HK-2 (cell line): Measurements from ENCODE around the gene SLC16A1.
"Not testable (repeated sequence)": the region's sequence is repeated elsewhere in the genome, so short reads cannot be mapped to it uniquely, and the experiment has no call there.

Source experiments
- DNase-seq: peaks from one replicate; pipeline ENCODE4 v3.0.0-alpha.2; 2018; ENCODE audit not compliant: unreplicated experiment

The SLC16A1 gene

DNA sequence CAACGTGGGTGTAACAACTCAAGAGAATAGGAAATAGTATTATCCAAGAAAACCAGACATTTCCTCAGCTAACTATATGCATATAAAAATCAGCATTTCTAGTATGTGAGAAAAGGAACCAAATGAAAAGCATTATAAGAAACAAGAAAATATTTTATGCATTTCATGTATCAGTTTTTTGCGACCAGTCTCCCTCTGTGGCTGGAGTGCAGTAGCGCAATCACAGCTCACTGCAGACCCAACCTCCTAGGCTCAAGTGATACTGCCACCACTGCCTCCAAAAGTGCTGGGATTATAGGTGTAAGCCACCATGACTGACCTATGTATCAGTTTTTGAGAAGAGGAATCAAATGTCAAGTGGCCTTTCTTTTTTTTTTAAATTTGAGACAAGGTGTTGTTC is 31.0 kb downstream of the SLC16A1 start:
- no peak for DNase-seq

DNA sequence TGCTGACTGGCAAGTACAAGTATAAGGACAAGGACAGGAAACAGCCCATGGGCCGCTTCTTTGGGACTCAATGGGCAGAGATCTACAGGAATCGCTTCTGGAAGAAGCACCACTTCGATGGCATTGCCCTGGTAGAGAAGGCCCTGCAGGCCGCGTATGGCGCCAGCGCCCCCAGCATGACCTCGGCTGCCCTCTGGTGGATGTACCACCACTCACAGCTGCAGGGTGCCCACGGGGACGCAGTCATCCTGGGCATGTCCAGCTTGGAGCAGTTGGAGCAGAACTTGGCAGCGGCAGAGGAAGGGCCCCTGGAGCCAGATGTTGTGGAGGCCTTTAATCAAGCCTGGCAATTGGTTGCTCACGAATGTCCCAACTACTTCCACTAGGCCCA is 32.0 kb downstream of the SLC16A1 start:
- no peak for DNase-seq

DNA sequence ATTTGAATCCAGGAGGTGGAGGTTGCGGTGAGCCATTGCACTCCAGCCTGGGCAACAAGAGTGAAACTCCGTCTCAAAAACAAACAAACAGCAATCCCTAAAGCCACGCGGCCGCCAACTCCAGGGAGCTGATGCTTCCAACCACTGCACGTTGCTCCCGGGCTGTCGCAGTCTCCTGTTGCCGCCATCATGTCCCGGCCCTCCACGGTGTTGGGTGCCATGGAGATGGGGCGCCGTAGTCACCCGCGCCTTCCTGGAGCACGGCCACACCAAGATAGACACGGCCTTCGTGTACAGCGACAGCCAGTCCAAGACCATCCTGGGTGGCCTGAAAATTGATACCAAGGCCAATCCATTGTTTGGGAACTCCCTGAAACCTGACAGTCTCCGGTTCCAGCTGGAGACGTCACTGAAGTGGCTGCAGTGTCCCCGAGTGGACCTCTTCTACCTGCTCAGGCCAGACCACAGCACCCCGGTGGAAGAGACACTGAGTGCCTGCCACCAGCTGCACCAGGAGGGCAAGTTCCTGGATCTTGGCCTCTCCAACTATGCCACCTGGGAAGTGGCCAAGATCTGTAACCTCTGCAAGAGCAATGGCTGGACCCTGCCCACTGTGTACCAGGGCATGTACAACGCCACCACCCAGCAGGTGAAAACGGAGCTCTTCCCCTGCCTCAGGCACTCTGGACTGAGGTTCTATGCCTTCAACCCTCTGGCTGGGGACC is 32.6 kb downstream of the SLC16A1 start:
- no peak for DNase-seq

DNA sequence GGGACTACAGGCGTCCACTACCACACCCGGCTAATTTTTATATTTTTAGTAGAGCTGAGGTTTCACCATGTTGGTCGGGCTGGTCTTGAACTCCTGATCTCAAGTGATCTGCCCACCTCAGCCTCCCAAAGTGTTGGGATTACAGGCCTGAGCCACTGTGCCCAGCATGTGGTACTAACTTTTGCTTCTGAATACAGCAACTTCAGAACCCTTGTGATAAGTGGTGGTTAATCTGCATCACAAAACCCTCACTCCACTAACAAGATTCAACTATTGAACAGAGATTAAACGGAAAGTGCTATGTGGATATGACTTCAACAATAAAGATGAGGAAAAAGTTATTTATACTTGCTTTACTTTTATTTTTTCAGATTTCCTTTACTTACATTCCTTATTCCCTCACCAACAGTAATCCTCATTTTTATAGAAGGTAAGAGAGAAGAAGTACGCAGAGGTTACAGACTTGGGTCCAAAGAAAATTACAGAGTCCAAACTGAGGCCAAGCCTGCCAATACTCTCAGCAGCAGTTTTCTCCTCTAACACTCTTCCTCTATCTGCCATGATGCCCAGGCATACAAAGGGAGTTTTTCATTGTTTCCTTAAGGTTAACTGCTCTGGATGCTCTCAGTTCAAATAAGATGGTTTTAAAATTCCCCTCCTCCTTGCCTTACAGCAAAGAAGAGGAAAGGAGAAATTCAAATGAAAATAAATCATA is 44.3 kb downstream of the SLC16A1 start:
- DNase-seq: no peak

DNA sequence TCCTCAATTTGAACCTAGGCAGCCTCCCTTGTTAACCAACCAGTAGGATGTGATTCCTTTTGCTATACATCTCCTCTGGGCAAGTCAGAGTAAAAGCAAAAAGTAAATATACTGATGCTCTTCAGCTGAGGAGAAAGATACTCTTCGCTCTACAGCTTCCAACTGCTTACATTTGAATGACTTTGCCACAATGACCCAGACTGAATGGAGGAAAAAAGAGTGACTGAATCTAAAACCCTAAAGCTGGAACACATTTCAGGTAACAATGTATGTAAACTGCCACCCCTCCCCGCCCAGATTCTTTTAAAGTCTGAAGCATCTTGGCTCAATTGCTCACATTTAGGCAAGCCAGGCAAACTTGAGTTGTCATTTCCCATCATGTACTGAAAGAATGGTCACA is 46.1 kb downstream of the SLC16A1 start:
- no peak for DNase-seq

DNA sequence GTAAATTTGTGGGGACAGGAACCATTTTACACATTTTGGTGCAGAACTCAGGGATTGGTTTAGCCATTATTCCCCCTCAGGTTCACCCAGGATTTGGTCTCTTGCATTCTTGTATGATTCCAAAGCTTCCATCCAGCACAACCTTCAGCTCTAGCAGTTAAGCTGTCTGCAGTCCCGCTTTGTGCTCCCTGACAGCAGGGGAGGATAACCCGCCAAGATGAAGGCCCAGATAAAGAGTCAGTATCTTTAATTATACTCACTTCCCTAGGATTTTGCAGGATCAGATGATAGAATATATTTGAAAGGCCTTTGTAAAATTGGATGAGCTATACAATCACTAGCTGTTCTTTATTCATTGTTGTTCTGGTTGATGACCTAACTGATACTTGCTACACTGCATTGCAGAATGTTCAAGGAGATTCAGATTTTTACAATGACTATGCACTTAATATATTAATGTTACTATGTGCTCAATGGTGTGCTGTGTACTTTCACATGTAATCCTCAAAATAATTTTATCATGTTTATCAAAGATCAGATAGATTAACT is 49.8 kb downstream of the SLC16A1 start:
- no peak for DNase-seq

DNA sequence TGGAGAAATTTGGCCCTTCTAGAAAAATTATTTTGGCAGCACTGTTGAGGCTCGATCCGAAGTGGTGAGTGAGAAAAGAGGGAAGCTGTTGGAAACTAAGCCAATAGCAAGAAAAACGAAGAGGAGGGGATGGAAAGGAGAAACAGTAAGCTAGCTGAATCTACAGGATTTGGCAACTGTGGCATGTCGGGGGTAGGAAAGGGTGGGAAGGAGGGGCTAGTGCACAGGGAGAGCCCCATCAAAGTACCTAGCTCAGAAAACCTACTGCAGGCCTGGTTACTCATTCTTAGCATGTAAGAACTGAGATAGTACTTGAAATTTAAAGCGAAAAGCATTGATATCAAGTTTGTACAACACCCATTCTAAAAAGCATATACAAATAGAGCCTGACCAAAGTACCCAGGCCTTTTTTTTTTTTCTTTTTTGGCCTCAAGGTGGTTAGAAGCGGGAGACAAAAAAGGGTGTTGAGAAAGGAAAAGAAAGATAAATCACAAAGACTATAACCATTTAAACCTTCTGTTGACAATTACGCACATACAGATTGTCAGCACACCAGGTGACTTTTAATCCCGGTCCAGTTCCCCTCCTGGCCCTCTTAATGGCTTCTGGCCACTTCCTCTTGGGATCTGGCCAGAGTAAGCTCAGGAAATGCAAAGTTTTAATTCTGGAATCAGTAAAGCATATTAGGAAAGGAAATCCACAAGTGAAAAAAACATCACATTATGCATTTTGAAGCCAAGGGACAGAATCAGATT is 50.4 kb downstream of the SLC16A1 start:
- no peak for DNase-seq

DNA sequence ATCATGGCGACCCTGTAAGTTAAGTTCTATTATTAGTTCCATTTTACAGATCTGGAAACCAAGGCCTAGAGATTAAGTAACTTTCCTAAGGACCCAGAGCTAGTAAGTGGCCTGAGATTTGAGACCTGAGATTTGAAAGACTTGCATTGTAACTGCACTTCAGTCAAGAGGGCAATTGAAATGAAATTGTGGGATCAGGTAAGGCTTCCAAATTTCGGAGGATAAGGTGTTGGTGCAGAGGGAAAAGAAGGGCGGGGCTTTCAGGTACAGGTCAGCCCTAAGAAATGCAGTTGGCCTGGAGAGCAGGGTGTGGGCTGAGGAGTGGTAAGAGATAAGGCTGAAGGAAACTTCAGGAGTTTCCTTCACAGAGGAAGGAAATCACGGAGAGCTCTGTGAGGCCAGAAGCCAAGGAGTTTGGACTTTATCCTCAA is 51.1 kb downstream of the SLC16A1 start:
- DNase-seq: no peak

DNA sequence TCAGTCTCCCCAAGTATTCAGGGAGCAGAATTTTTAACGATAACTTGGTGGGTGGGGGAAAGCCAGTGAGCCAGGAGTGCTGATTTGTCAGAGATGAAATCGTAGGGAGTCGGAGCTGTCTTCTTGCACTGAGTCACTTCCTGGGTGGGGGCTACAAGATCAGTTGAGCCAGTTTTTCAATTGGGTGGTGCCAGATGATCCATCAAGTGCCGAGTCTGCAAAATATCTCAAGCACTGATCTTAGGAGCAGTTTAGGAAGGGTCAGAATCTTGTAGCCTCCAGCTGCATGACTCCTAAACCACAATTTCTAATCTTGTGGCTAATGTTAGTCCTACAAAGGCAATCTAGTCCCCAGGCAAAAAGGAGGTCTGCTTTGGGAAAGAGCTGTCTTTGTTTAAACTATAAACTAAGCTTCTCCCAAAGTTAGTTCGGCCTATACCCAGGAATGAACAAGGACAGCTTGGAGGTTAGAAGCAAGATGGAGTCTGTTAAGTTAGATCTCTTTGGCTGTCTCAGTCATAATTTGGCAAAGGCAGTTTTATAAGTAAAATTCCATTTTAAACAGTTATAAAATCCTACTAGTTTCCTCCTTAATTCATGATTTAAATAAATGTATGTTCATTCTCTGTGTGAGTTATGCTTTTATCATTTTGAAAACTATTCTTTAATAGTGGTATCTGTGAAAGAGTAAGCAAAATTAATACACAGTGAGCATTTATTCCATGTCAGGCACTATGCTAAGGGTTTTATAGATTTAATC is 51.7 kb downstream of the SLC16A1 start:
- DNase-seq: peak; percentile 56

DNA sequence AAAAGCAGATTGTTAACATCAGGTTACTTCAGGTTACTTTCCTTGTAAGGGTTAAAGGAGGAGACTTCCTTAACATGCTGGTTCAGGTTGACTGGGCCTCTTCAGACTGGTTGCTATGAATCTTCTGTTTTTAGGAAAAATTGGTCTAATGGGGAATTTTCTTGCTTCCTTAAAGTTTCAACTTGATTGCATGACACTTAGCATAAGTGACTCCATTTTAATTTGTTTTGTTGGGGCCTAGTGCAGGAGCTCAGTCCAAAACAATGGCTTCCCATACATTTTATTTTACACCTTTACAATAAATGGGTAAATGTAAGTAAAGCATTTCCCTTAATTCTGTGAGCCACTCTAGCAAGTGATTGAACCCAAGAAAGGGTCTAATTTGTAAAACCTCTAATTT is 53.8 kb downstream of the SLC16A1 start:
- DNase-seq: no peak

DNA sequence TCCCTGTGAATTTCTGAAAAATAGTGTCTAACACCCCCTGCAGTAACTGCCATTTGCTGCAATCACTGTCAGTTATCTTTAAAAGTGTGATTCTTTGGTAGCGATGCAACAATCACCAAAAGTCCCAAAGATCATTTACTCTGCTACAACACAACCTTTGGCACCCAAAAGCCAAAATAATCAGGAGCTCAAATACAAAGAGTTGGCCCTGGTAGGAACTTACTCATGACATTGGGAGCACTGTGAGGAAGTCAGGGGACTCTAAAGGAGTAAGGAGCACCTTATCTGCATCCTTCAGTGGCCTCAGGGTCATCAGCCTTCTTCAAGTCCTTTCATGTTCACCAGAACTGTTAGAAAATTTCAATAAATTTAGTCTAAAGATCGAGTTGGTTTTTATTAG is 54.6 kb downstream of the SLC16A1 start:
- DNase-seq: no peak

DNA sequence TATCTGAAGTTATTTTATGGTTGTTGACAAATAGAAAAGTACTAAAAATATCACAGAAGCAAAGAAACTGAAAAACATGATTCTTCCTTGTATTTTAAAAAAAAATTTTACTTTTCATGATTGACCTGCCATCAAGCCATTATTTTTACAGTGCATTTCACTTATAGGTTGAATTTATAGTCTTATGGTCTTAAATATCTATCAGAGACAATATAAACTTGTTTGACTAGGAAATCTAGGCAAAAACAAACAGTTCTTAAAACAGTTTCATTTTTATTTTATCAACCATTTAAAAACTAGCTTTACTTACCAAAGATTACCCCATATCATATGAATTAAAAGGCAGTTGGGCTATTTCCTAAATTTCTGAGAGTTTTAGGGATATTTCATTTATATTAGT is 59.2 kb downstream of the SLC16A1 start:
- DNase-seq: no peak

DNA sequence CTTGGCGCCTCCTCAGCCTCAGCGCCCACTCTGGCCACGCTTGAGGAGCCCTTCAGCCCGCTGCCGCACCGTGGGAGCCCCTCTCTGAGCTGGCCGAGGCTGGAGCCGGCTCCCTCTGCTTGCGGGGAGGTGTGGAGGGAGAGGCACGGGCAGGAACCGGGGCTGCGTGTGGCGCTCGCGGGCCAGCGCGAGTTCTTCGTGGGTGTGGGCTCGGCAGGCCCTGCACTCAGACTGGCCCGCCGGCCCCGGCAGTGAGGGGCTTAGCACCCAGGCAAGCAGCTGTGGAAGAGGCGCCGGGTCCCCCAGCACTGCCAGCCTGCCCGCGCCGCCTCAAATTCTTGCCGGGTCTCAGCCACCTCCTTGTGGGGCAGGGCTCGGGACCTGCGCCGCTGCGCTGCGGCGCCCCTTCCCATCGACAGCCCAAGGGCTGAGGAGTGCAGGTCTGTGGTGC is 61.4 kb downstream of the SLC16A1 start:
- DNase-seq: no peak

DNA sequence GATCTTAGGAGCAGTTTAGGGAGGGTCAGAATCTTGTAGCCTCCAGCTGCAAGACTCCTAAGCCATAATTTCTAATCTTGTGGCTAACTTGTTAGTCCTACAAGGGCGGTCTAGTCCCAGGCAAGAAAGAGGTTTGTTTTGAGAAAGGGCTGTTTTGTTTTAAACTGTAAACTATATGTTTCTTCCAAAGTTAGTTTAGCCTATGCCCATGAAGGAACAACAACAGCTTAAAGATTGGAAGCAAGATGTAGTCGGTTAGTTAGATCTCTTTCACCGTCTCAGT is 62.0 kb downstream of the SLC16A1 start:
- DNase-seq: no peak

DNA sequence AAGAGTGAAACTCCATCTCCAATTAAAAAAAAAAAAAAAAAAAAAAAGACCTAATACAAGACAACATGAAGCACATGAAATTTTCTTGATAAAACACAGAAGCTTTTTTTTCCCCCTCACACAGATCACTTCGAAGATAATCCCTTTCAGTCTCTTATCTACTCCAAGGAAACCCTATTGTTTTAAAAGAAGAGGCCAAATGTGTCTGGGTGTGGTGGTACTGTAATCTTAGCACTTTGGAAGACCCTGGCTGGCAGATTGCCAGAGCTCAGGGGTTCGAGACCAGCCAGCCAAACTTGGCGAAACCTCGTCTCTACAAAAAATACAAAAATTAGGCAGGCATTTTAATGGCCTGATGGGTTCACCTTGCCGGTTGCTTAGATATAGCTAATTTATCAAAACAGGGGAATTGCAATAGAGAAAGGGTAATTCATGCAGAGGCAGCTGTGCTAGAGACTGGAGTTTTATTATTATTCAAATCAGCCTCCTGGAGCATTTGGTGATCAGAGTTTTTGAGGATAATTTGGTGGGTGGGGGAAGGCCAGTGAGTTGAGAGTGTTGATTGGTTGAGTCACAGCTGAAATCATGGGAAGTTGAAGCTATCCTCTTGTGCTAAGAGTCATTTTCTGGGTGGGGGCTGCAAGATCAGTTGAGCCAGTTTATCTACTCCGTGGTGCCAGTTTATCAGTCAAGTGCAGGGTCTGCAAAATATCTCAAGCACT is 62.5 kb downstream of the SLC16A1 start:
- no peak for DNase-seq

DNA sequence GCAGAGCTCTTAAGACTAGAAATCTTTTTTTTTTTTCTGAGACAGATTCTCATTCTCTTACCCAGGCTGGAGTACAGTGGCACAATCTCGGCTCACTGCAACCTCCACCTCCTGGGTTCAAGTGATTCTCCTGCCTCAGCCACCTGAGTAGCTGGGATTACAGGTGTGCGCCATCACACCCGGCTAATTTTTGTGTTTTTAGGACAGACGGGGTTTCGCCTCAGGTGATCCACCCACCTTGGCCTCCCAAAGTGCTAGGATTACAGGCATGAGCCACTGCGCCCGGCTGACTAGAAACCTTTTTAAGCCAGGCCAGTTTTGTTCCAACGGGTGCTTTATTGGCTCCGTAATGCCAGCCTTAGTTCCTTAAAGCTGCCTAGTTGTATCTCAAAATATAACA is 66.1 kb downstream of the SLC16A1 start:
- not testable (repeated sequence) for DNase-seq

DNA sequence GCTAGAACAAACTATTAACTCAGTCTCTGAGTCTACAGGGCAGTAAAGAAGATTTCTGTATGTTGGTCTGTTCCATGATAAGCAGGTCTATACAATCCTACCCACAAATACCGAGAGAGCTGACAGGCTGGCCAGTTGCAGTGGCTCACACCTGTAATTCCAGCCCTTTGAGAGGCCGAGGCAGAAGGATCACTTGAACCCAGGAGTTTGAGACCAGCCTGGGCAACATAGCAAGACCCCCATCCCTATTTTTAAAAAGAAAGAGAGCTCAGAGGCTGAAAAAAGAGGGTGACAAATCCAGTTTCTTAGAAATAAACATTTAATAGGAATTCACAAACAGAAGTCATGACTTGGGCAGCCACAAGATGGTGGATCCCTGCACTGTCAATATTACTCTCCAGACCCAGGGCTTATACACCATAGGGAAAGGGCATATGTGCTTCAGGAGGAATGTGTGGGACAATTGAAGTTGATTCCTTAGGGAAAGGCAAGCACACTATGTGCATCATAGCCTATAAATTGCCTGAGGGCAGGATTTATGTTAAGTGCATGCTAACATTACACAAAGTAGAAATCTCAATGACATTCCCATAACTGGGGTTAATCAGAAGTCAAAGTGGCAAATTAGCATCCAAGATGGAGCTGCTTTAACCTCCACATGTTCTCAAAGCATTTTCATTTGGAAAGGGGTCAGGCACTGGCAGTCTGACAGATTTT is 66.8 kb downstream of the SLC16A1 start:
- DNase-seq: no peak

DNA sequence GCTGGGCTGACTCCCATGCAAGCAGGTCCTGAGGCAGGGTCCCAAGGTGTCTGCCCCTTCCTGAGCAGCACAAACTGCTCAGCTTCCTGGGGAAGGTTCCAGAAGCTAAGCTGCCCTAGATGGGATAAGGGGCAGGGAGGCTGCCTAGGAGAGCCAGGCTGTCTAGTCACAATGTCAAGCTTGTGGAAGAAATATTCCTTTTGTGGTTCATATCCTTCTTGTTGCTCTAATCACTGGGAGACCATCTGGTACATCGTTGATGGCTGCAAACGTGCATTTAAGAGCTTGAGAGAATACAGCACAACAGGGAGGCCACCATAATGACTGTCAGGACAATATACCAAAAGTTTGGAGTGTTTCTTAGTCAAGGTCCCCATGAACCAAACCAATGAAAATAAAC is 67.4 kb downstream of the SLC16A1 start:
- no peak for DNase-seq

DNA sequence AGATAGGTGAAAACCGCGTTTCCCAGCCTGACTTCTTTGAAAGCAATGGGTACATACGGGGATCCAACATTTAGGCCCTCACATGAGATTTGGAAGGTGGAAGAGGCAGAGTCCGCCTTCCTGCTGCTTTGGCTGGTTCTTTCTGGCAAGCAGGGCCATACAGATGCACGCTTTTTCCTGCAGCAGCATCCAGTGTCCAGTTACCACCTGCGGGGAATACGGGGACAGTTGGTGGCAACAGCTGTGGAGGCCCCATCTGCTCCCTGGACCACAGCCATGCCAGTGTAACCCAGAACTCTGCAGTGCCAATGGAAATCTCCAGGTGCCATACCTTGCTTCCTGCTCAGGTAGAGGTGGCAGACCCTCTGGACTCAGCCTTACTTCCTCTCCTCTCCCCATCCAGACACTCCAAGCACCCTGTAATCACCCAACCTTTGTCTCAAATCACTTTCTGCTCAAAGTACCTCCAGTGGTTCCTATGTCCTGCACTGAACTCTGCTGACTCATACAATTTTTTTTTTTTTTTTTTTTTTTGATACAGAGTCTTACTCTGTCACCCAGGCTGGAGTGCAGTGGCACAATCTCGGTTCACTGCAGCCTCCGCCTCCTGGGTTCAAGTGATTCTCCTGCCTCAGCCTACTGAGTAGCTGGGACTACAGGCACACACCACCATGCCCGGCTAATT is 68.3 kb downstream of the SLC16A1 start:
- no peak for DNase-seq

DNA sequence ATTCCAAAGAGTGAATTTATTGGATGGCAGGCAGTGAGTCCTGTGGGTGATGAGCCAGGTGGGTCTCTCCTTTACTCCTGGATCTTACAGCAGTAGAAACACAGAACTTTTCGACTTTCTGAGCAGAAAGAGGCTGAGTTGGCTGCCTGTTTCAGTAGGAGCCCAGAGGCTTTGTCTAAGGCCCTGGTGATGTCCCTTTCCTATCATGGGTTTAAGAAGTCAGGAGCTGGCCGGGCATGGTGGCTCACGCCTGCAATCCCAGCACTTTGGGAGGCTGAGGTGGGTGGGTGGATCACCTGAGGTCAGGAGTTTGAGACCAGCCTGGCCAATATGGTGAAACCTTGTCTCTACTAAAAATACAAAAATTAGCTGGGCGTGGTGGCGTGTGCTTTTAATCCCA is 71.0 kb downstream of the SLC16A1 start:
- not testable (repeated sequence) for DNase-seq
